IMR-90 (cell line): ENCODE data around the gene SLIT3. TPM values are rescaled to one million over a fixed set of nuclear protein-coding genes. Genes with fewer than 3 reads are reported as not detected.

Experiments used
- ATAC-seq: fragments of 200-7000 bp; cut with Tn5 transposase; 2 replicates; pipeline ENCODE4 v1.9.1; 2020; ENCODE audit warnings: low read depth, mild to moderate bottlenecking, moderate library complexity
- BruUV-seq: library from RNA; stranded (reverse); fragments of 400-500 nt; replicated peaks from 2 replicates; lab custom pipeline; 2021; lab: Mats Ljungman, UMichigan
- CTCF ChIA-PET: fragments of 300-600 bp; formaldehyde crosslinking; extraction: SDS; loops from one replicate; lab custom pipeline; 2021; ENCODE audit warnings: antibody characterized with exemption; lab: Yijun Ruan, JAX
- POLR2A ChIA-PET: fragments of 300-600 bp; sonication (Branson Sonifier 250); formaldehyde crosslinking; loops from one replicate; lab custom pipeline; 2022; ENCODE audit warnings: antibody characterized with exemption; ENCODE audit not compliant: unreplicated experiment; lab: Charles Lee
- DNase-seq: peaks from one replicate; pipeline ENCODE4 v3.0.0; 2013
- H2AFZ ChIP-seq: replicated peaks from 2 replicates; pipeline ENCODE3; 2013; ENCODE audit warnings: low read length, mild to moderate bottlenecking; ENCODE audit not compliant: poor library complexity
- H2AK5ac ChIP-seq: 2 replicates; pipeline ENCODE4 v1.6.1; 2013; ENCODE audit warnings: low read depth, low read length, inconsistent platforms
- H2AK9ac ChIP-seq: replicated peaks from 2 replicates; pipeline ENCODE3; 2013; ENCODE audit warnings: mild to moderate bottlenecking, low read depth, low read length, moderate library complexity; ENCODE audit not compliant: poor library complexity
- H2BK120ac ChIP-seq: 2 replicates; pipeline ENCODE4 v1.6.1; 2013; ENCODE audit warnings: low read depth, low read length, inconsistent platforms
- H2BK15ac ChIP-seq: 3 replicates; pipeline ENCODE4 v1.6.1; 2013; ENCODE audit warnings: low read depth, low read length, inconsistent platforms
- H2BK20ac ChIP-seq: 2 replicates; pipeline ENCODE4 v1.6.1; 2013; ENCODE audit warnings: low read depth, mild to moderate bottlenecking, inconsistent platforms, low read length, moderate library complexity
- H2BK5ac ChIP-seq: 2 replicates; pipeline ENCODE4 v1.6.1; 2013; ENCODE audit warnings: mild to moderate bottlenecking, low read depth, low read length, inconsistent platforms; ENCODE audit not compliant: poor library complexity, severe bottlenecking
- H3K14ac ChIP-seq: replicated peaks from 2 replicates; pipeline ENCODE4 v1.6.1; 2013; ENCODE audit warnings: low read depth, low read length, inconsistent platforms
- H3K18ac ChIP-seq: 2 replicates; pipeline ENCODE4 v1.6.1; 2013; ENCODE audit warnings: low read depth, low read length, control low read depth
- H3K23ac ChIP-seq: 2 replicates; pipeline ENCODE4 v1.6.1; 2013; ENCODE audit warnings: low read depth, low read length, inconsistent platforms
- H3K27ac ChIP-seq: 2 replicates; pipeline ENCODE4 v1.5.1; 2013; ENCODE audit warnings: mild to moderate bottlenecking, control low read depth, low read length; ENCODE audit not compliant: insufficient read depth
- H3K27me3 ChIP-seq: 2 replicates; pipeline ENCODE4 v1.6.1; 2013; ENCODE audit warnings: low read length; ENCODE audit not compliant: control insufficient read depth, insufficient read depth
- H3K36me3 ChIP-seq: 2 replicates; pipeline ENCODE4 v1.6.1; 2013; ENCODE audit warnings: low read length, mixed read lengths; ENCODE audit not compliant: control insufficient read depth, insufficient read depth
- H3K4ac ChIP-seq: 2 replicates; pipeline ENCODE4 v1.6.1; 2013; ENCODE audit warnings: low read depth, low read length, inconsistent platforms
- H3K4me1 ChIP-seq: 2 replicates; pipeline ENCODE4 v1.6.1; 2013; ENCODE audit warnings: low read length, mixed read lengths; ENCODE audit not compliant: control insufficient read depth, insufficient read depth
- H3K4me2 ChIP-seq: 2 replicates; pipeline ENCODE4 v1.6.1; 2013; ENCODE audit warnings: low read depth, mild to moderate bottlenecking, control low read depth, low read length, moderate library complexity
- H3K4me3 ChIP-seq: 2 replicates; pipeline ENCODE4 v1.5.1; 2013; ENCODE audit warnings: low read depth, mild to moderate bottlenecking, control low read depth, low read length, moderate library complexity; ENCODE audit not compliant: insufficient read depth
- H3K56ac ChIP-seq: 2 replicates; pipeline ENCODE4 v1.6.1; 2013; ENCODE audit warnings: low read length, inconsistent platforms; ENCODE audit not compliant: insufficient read depth; ENCODE audit errors: extremely low read depth
- H3K79me1 ChIP-seq, 2 experiments: 2 replicates each; pipeline ENCODE4 v1.6.1; 2013; ENCODE audit warnings: low read length in 2 of 2, inconsistent platforms in 1 of 2, low read depth in 1 of 2
- H3K9ac ChIP-seq: 2 replicates; pipeline ENCODE4 v1.6.1; 2013; ENCODE audit warnings: low read depth, low read length, control low read depth
- H3K9me1 ChIP-seq: 2 replicates; pipeline ENCODE4 v1.6.1; 2013; ENCODE audit warnings: low read length, inconsistent platforms; ENCODE audit not compliant: insufficient read depth
- H3K9me3 ChIP-seq: 2 replicates; pipeline ENCODE4 v1.6.1; 2013; ENCODE audit warnings: low read length; ENCODE audit not compliant: control insufficient read depth, insufficient read depth
- H4K20me1 ChIP-seq: 2 replicates; pipeline ENCODE4 v1.6.1; 2013; ENCODE audit warnings: low read length, inconsistent platforms; ENCODE audit not compliant: insufficient read depth
- H4K5ac ChIP-seq: 2 replicates; pipeline ENCODE4 v1.6.1; 2013; ENCODE audit warnings: mild to moderate bottlenecking, low read depth, low read length, control low read depth
- H4K8ac ChIP-seq, 2 experiments: 2 replicates each; pipeline ENCODE4 v1.6.1; 2013; ENCODE audit warnings: low read depth in 2 of 2, low read length in 2 of 2, control low read depth in 1 of 2, inconsistent platforms in 1 of 2
- H4K91ac ChIP-seq: 2 replicates; pipeline ENCODE4 v1.6.1; 2013; ENCODE audit warnings: low read depth, low read length, inconsistent platforms; ENCODE audit not compliant: insufficient read depth
- CEBPB ChIP-seq: IDR thresholded peaks from 2 replicates; pipeline ENCODE4 v1.6.1; 2012; ENCODE audit warnings: low read depth, low read length, improper control_type of control experiment
- CHD1 ChIP-seq: IDR thresholded peaks from 2 replicates; pipeline ENCODE4 v1.6.1; 2012; ENCODE audit warnings: low read depth, low read length, improper control_type of control experiment
- FOS ChIP-seq: fragments of 150-350 bp; IDR thresholded peaks from 2 replicates; pipeline ENCODE4 v1.6.1; 2016; ENCODE audit warnings: low read depth, low read length
- MAFK ChIP-seq: IDR thresholded peaks from 2 replicates; pipeline ENCODE4 v1.6.1; 2012; ENCODE audit warnings: low read depth, low read length, improper control_type of control experiment
- MAZ ChIP-seq: IDR thresholded peaks from 2 replicates; pipeline ENCODE4 v1.6.1; 2012; ENCODE audit warnings: low read depth, mild to moderate bottlenecking, low read length, improper control_type of control experiment, moderate library complexity, borderline replicate concordance
- NFE2L2 ChIP-seq: fragments of 150-350 bp; IDR thresholded peaks from 2 replicates; pipeline ENCODE4 v1.6.1; 2016; ENCODE audit warnings: low read depth, mild to moderate bottlenecking, low read length
- POLR2A ChIP-seq: IDR thresholded peaks from 2 replicates; pipeline ENCODE4 v1.6.1; 2012; ENCODE audit warnings: mild to moderate bottlenecking, low read depth, low read length
- RAD21 ChIP-seq: IDR thresholded peaks from 2 replicates; pipeline ENCODE4 v1.6.1; 2012; ENCODE audit warnings: low read length, improper control_type of control experiment
- RCOR1 ChIP-seq: IDR thresholded peaks from 2 replicates; pipeline ENCODE4 v1.6.1; 2012; ENCODE audit warnings: mild to moderate bottlenecking, low read length, improper control_type of control experiment; ENCODE audit not compliant: insufficient replicate concordance
- RFX5 ChIP-seq: IDR thresholded peaks from 2 replicates; pipeline ENCODE4 v1.8.0; 2012; ENCODE audit warnings: low read depth, mild to moderate bottlenecking, low read length, moderate library complexity
- SMC3 ChIP-seq: fragments of 150-350 bp; IDR thresholded peaks from 2 replicates; pipeline ENCODE4 v1.6.1; 2016; ENCODE audit warnings: low read depth, mild to moderate bottlenecking, antibody characterized with exemption, low read length, moderate library complexity
- WGBS, 2 experiments: methylation state at CpG; one replicate each; pipeline versions ENCODE4 v1.1.5 to v1.1.7; 2013; ENCODE audit warnings: missing lambda C conversion rate in 2 of 2; ENCODE audit not compliant: insufficient read length in 1 of 2; ENCODE audit errors: extremely low coverage in 2 of 2; 5-methylcytosine and 5-hydroxymethylcytosine counted together
- dilution Hi-C: fragments of 300-500 bp; cut with HindIII; formaldehyde crosslinking; loops from one replicate; pipeline ENCODE4 v1.14.3; 2018; ENCODE audit warnings: low sequenced_read_pairs; ENCODE audit not compliant: unreplicated experiment
- in situ Hi-C: fragments of 300-500 bp; cut with MboI; formaldehyde crosslinking; loops from 3 replicates; pipeline ENCODE4 v1.14.3; 2019; ENCODE audit warnings: low sequenced_read_pairs, inconsistent platforms, mixed read lengths
- intact Hi-C: fragments of 100-400 bp; cut with micrococcal nuclease; formaldehyde crosslinking; loops from 2 replicates; pipeline ENCODE4 v1.10.0; 2022
- polyA plus RNA-seq, 3 experiments: library from polyadenylated mRNA; depleted of rRNA; stranded (reverse); fragments of >200 nt; gene quantifications; 2 replicates each; pipeline ENCODE4 v1.2.3, GENCODE V29; 2012; ENCODE audit warnings: low replicate concordance in 1 of 3
- total RNA-seq: library from RNA; depleted of rRNA; stranded (reverse); fragments of >200 nt; gene quantifications from 2 replicates; pipeline ENCODE4 v1.2.3, GENCODE V29; 2012
- TF ChIP-seq, protein P1 (sequence below): fragments of 150-350 bp; IDR thresholded peaks from 2 replicates; pipeline ENCODE4 v1.6.1; 2016; ENCODE audit warnings: low read depth, mild to moderate bottlenecking, low read length, moderate library complexity, borderline replicate concordance
- TF ChIP-seq, protein P2 (sequence below): fragments of 150-350 bp; IDR thresholded peaks from 2 replicates; pipeline ENCODE4 v1.6.1; 2017; ENCODE audit warnings: mild to moderate bottlenecking, antibody characterized with exemption, low read length, low read depth
- TF ChIP-seq, protein P3 (sequence below): conservative IDR thresholded peaks from 2 replicates; pipeline ENCODE4 v1.5.1; 2012; ENCODE audit warnings: mild to moderate bottlenecking, low read depth, low read length, improper control_type of control experiment

Gene SLIT3
- total and polyA plus RNA-seq, 2 of the 4 experiments (the other 2 are of a cell fraction) = 0.18 to 0.50 TPM

GRCh38 chr5:168686837-168687236 lies 614.1 kb downstream of the SLIT3 start:
- BruUV-seq = no TSS peak
- H3K27ac ChIP-seq = no peak overlapping the region
- no peak for ATAC-seq
- DNase-seq = no peak
- ChIA-PET POLR2A (no interaction called here), CTCF (no interaction called here)
- H3K27me3 ChIP-seq = no peaks in the 10 kb centered on the region; the same call in none of the 2 replicates
- H3K4me1 ChIP-seq = no peaks in the 10 kb centered on the region
- H3K36me3 ChIP-seq = no peaks in the 10 kb centered on the region
- no peak overlapping the region for H4K8ac ChIP-seq
- no peak overlapping the region for H3K18ac ChIP-seq
- no peak overlapping the region for H3K4ac ChIP-seq
- H3K9me1 ChIP-seq = no peaks in the 10 kb centered on the region
- WGBS, 2 experiments = 60% methylated on average over 4 of the region's 7 CpGs; no CpG with 5 or more reads in 1 of the 2 experiments
- no peak overlapping the region for H3K23ac ChIP-seq
- H2AK9ac ChIP-seq = no peak overlapping the region
- intact Hi-C loops (no loop called here), dilution Hi-C loops (no loop called here), in situ Hi-C loops (loop anchor here (25.0 kb wide), 1 partner anchor 875 kb away; no protein-coding TSS in a partner anchor)
- no peak overlapping the region for H3K4me2 ChIP-seq
- TF ChIP-seq CHD1 = no peak
- TF ChIP-seq, protein P1, sequence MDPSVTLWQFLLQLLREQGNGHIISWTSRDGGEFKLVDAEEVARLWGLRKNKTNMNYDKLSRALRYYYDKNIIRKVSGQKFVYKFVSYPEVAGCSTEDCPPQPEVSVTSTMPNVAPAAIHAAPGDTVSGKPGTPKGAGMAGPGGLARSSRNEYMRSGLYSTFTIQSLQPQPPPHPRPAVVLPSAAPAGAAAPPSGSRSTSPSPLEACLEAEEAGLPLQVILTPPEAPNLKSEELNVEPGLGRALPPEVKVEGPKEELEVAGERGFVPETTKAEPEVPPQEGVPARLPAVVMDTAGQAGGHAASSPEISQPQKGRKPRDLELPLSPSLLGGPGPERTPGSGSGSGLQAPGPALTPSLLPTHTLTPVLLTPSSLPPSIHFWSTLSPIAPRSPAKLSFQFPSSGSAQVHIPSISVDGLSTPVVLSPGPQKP = no peak
- no peak for TF ChIP-seq CEBPB
- TF ChIP-seq POLR2A = no peak
- TF ChIP-seq RCOR1 = no peak
- TF ChIP-seq RAD21 = no peak
- TF ChIP-seq SMC3 = no peak
- no peak for TF ChIP-seq MAFK
- TF ChIP-seq, protein P2, sequence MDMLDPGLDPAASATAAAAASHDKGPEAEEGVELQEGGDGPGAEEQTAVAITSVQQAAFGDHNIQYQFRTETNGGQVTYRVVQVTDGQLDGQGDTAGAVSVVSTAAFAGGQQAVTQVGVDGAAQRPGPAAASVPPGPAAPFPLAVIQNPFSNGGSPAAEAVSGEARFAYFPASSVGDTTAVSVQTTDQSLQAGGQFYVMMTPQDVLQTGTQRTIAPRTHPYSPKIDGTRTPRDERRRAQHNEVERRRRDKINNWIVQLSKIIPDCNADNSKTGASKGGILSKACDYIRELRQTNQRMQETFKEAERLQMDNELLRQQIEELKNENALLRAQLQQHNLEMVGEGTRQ = no peak
- TF ChIP-seq NFE2L2 = no peak
- TF ChIP-seq MAZ = no peak
- TF ChIP-seq RFX5 = no peak
- TF ChIP-seq, protein P3, sequence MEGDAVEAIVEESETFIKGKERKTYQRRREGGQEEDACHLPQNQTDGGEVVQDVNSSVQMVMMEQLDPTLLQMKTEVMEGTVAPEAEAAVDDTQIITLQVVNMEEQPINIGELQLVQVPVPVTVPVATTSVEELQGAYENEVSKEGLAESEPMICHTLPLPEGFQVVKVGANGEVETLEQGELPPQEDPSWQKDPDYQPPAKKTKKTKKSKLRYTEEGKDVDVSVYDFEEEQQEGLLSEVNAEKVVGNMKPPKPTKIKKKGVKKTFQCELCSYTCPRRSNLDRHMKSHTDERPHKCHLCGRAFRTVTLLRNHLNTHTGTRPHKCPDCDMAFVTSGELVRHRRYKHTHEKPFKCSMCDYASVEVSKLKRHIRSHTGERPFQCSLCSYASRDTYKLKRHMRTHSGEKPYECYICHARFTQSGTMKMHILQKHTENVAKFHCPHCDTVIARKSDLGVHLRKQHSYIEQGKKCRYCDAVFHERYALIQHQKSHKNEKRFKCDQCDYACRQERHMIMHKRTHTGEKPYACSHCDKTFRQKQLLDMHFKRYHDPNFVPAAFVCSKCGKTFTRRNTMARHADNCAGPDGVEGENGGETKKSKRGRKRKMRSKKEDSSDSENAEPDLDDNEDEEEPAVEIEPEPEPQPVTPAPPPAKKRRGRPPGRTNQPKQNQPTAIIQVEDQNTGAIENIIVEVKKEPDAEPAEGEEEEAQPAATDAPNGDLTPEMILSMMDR = no peak
- no peak for TF ChIP-seq FOS
- H2BK15ac ChIP-seq = no peak overlapping the region
- H2BK120ac ChIP-seq = no peak overlapping the region
- H4K20me1 ChIP-seq = no peaks in the 10 kb centered on the region
- no peak overlapping the region for H3K56ac ChIP-seq
- no peak overlapping the region for H2AK5ac ChIP-seq
- H3K9me3 ChIP-seq = no peaks in the 10 kb centered on the region
- no peak overlapping the region for H2AFZ ChIP-seq
- no peak overlapping the region for H2BK5ac ChIP-seq
- H4K91ac ChIP-seq = no peak overlapping the region
- H3K9ac ChIP-seq = no peak overlapping the region
- no peaks in the 10 kb centered on the region for H3K79me1 ChIP-seq
- H2BK20ac ChIP-seq = no peak overlapping the region
- H3K4me3 ChIP-seq = no peak overlapping the region
- no peak overlapping the region for H3K14ac ChIP-seq
- H4K5ac ChIP-seq = no peak overlapping the region
